Nephron (organoid): ENCODE data around the gene OTUD7B.
A peak's percentile ranks its signal among the peaks of the same experiment; 100 is the strongest.
"Not testable (repeated sequence)": the region's sequence is repeated elsewhere in the genome, so short reads cannot be mapped to it uniquely, and the experiment has no call there.

Experiments used
- H3K27ac Mint-ChIP-seq, 3 experiments: 2 replicates each; pipeline ENCODE4 v1.8.0; 2020; ENCODE audit warnings: mixed read lengths in 3 of 3, mild to moderate bottlenecking in 2 of 3, moderate library complexity in 1 of 3
- H3K27me3 Mint-ChIP-seq: 2 replicates; pipeline ENCODE4 v1.8.0; 2021; ENCODE audit warnings: low read depth, mild to moderate bottlenecking, moderate library complexity, mixed read lengths
- H3K36me3 Mint-ChIP-seq: 2 replicates; pipeline ENCODE4 v1.8.0; 2020; ENCODE audit warnings: low read depth, mixed read lengths
- H3K4me1 Mint-ChIP-seq: 2 replicates; pipeline ENCODE4 v1.8.0; 2020; ENCODE audit warnings: mixed read lengths
- H3K4me3 Mint-ChIP-seq, 3 experiments: 2 replicates each; pipeline ENCODE4 v1.8.0; 2020; ENCODE audit warnings: mild to moderate bottlenecking in 3 of 3, mixed read lengths in 3 of 3, moderate library complexity in 2 of 3
- H3K9me3 Mint-ChIP-seq: 2 replicates; pipeline ENCODE4 v1.8.0; 2020; ENCODE audit warnings: mixed read lengths
- CTCF ChIP-seq, 3 experiments: fragments of 200-600 bp; sonication (generic); IDR thresholded peaks; one replicate each; pipeline ENCODE4 v1.5.0; 2021; ENCODE audit warnings: antibody characterized with exemption in 3 of 3; ENCODE audit not compliant: unreplicated experiment in 3 of 3

Gene OTUD7B

GRCh38 chr1:150010393-150011115 lies at the start of gene OTUD7B:
Gene OTUD7B (minus strand): TSS chr1:150010726. CDS start chr1:149977510, 33,216 bp downstream.
- Mint-ChIP-seq H3K27ac (peak within 1 kb of the TSS; percentile 97 to 100 (median 100)), H3K36me3 (peaks cover 5% of the 10 kb centered on the region), H3K27me3 (no peaks in the 10 kb centered on the region), H3K4me3 (peak within 1 kb of the TSS; percentile 92 to 100 (median 95)), H3K4me1 (peaks cover 40% of the 10 kb centered on the region), H3K9me3 (no peaks in the 10 kb centered on the region)
- no peak for TF ChIP-seq CTCF (IDR thresholded peaks at IDR 0.05; ENCODE audit: unreplicated experiment in 3 of 3)

- no peak overlapping the region for H3K4me3 Mint-ChIP-seq
- peak overlapping the region in 1 of 3 experiments; percentile 12 for H3K27ac Mint-ChIP-seq
- no peaks in the 10 kb centered on the region for H3K27me3 Mint-ChIP-seq
Measured at GRCh38 chr1:150060260-150060659, 49.7 kb upstream of the OTUD7B start.

GRCh38 chr1:150056407-150056806 lies 45.9 kb upstream of the OTUD7B start:
- no peak for TF ChIP-seq CTCF (IDR thresholded peaks at IDR 0.05; ENCODE audit: unreplicated experiment in 3 of 3)
- Mint-ChIP-seq H3K4me3 (no peak overlapping the region), H3K27ac (no peak overlapping the region), H3K36me3 (no peaks in the 10 kb centered on the region), H3K4me1 (peaks cover 7% of the 10 kb centered on the region), H3K27me3 (no peaks in the 10 kb centered on the region), H3K9me3 (no peaks in the 10 kb centered on the region)

More at GRCh38 chr1:150060260-150060659, 49.7 kb upstream of the OTUD7B start:
- Mint-ChIP-seq H3K4me1 (peaks cover 12% of the 10 kb centered on the region), H3K9me3 (no peaks in the 10 kb centered on the region), H3K36me3 (no peaks in the 10 kb centered on the region)
- TF ChIP-seq CTCF (IDR thresholded peaks at IDR 0.05; ENCODE audit: unreplicated experiment in 3 of 3) = no peak

- not testable (repeated sequence) for H3K9me3 Mint-ChIP-seq
Measured at GRCh38 chr1:150055507-150055906, 45.0 kb upstream of the OTUD7B start.

GRCh38 chr1:150053926-150054325 lies 43.4 kb upstream of the OTUD7B start:
- TF ChIP-seq CTCF (IDR thresholded peaks at IDR 0.05; ENCODE audit: unreplicated experiment in 3 of 3) = no peak
- H3K4me1 Mint-ChIP-seq = no peaks in the 10 kb centered on the region
- no peak overlapping the region for H3K27ac Mint-ChIP-seq
- no peaks in the 10 kb centered on the region for H3K9me3 Mint-ChIP-seq
- H3K27me3 Mint-ChIP-seq = no peaks in the 10 kb centered on the region
- H3K36me3 Mint-ChIP-seq = no peaks in the 10 kb centered on the region
- H3K4me3 Mint-ChIP-seq = no peak overlapping the region

More at GRCh38 chr1:150055507-150055906, 45.0 kb upstream of the OTUD7B start:
- not testable (repeated sequence) for H3K4me3 Mint-ChIP-seq, H3K27ac Mint-ChIP-seq, H3K4me1 Mint-ChIP-seq, H3K36me3 Mint-ChIP-seq, H3K27me3 Mint-ChIP-seq

- H3K9me3 Mint-ChIP-seq, H3K27me3 Mint-ChIP-seq, H3K4me1 Mint-ChIP-seq, H3K4me3 Mint-ChIP-seq, H3K27ac Mint-ChIP-seq, H3K36me3 Mint-ChIP-seq: not testable (repeated sequence)
Measured at GRCh38 chr1:150051905-150052412, 41.4 kb upstream of the OTUD7B start.

GRCh38 chr1:150051089-150051373 lies 40.5 kb upstream of the OTUD7B start:
- Mint-ChIP-seq H3K27ac (no peak overlapping the region), H3K4me3 (no peak overlapping the region), H3K27me3 (no peaks in the 10 kb centered on the region), H3K36me3 (peaks cover 5% of the 10 kb centered on the region), H3K9me3 (no peaks in the 10 kb centered on the region), H3K4me1 (no peaks in the 10 kb centered on the region)
- no peak for TF ChIP-seq CTCF (IDR thresholded peaks at IDR 0.05; ENCODE audit: unreplicated experiment in 3 of 3)
